Naive thymus-derived CD4-positive, alpha-beta T cell (primary cell): ENCODE results near the gene HNF4A. TPM values are rescaled to one million over a fixed set of nuclear protein-coding genes. Genes with fewer than 3 reads are reported as not detected.

Source experiments
- ATAC-seq: fragments of 150-1000 bp; cut with Tn5 transposase; 2 replicates; pipeline ENCODE4 v1.10.0; 2021; ENCODE audit warnings: mild to moderate bottlenecking, moderate library complexity
- CTCF ChIA-PET: fragments of 350-600 bp; sonication (Branson Sonifier 250); formaldehyde crosslinking; loops from one replicate; lab custom pipeline; 2021; ENCODE audit warnings: antibody characterized with exemption; lab: Charles Lee
- POLR2A ChIA-PET: fragments of 350-600 bp; sonication (Branson Sonifier 250); formaldehyde crosslinking; loops from one replicate; lab custom pipeline; 2021; ENCODE audit warnings: antibody characterized with exemption, inconsistent platforms; lab: Charles Lee
- DNase-seq, 9 donors: peaks; one replicate each; pipeline versions ENCODE4 v3.0.0 to v3.0.0-alpha.2; 2020 to 2022; ENCODE audit warnings: mixed read lengths in 1 of 9
- H3K27ac ChIP-seq: one replicate; pipeline ENCODE4 v1.7.0; 2013; ENCODE audit warnings: mild to moderate bottlenecking, low read depth, low read length, moderate library complexity
- H3K27me3 ChIP-seq, 2 donors: one replicate each; pipeline ENCODE4 v1.7.0; 2013; ENCODE audit warnings: low read length in 2 of 2, mild to moderate bottlenecking in 2 of 2, moderate library complexity in 2 of 2; ENCODE audit not compliant: control insufficient read depth in 2 of 2, insufficient read depth in 2 of 2
- H3K36me3 ChIP-seq, 3 experiments: 1 replicate in 2 of 3; 2 replicates in 1 of 3; pipeline ENCODE4 v1.7.0; 2013; ENCODE audit warnings: low read length in 3 of 3, mild to moderate bottlenecking in 3 of 3, moderate library complexity in 1 of 3; ENCODE audit not compliant: insufficient read depth in 3 of 3, control insufficient read depth in 2 of 3
- H3K4me1 ChIP-seq, 2 donors: one replicate each; pipeline ENCODE4 v1.7.0; 2013; ENCODE audit warnings: low read length in 2 of 2, mild to moderate bottlenecking in 2 of 2, moderate library complexity in 1 of 2; ENCODE audit not compliant: control insufficient read depth in 2 of 2, insufficient read depth in 2 of 2
- H3K4me3 ChIP-seq: 2 replicates; pipeline ENCODE4 v1.7.0; 2013; ENCODE audit warnings: mild to moderate bottlenecking, low read length
- H3K9me3 ChIP-seq, 3 experiments: 1 replicate in 2 of 3; 2 replicates in 1 of 3; pipeline ENCODE4 v1.7.0; 2013; ENCODE audit warnings: low read length in 3 of 3; ENCODE audit not compliant: control insufficient read depth in 2 of 3
- H3K27ac Mint-ChIP-seq, 9 donors: one replicate each; pipeline ENCODE4 v1.8.0; 2020 to 2022; ENCODE audit warnings: mixed read lengths in 9 of 9, mild to moderate bottlenecking in 8 of 9, moderate library complexity in 5 of 9, inconsistent platforms in 2 of 9
- H3K27me3 Mint-ChIP-seq, 5 donors: one replicate each; pipeline ENCODE4 v1.8.0; 2021 to 2022; ENCODE audit warnings: mixed read lengths in 5 of 5, mild to moderate bottlenecking in 1 of 5
- H3K36me3 Mint-ChIP-seq, 5 donors: one replicate each; pipeline ENCODE4 v1.8.0; 2020 to 2022; ENCODE audit warnings: mixed read lengths in 5 of 5, mild to moderate bottlenecking in 3 of 5, inconsistent platforms in 1 of 5
- H3K4me1 Mint-ChIP-seq, 7 donors: one replicate each; pipeline ENCODE4 v1.8.0; 2020 to 2022; ENCODE audit warnings: mixed read lengths in 7 of 7, mild to moderate bottlenecking in 3 of 7, inconsistent platforms in 1 of 7
- H3K4me3 Mint-ChIP-seq, 10 donors: one replicate each; pipeline ENCODE4 v1.8.0; 2020 to 2022; ENCODE audit warnings: mild to moderate bottlenecking in 10 of 10, mixed read lengths in 10 of 10, moderate library complexity in 6 of 10, inconsistent platforms in 2 of 10
- H3K9me3 Mint-ChIP-seq, 11 donors: one replicate each; pipeline ENCODE4 v1.8.0; 2020 to 2022; ENCODE audit warnings: mixed read lengths in 11 of 11, mild to moderate bottlenecking in 4 of 11, inconsistent platforms in 1 of 11, moderate library complexity in 1 of 11
- intact Hi-C, 2 donors: fragments of 100-400 bp; cut with micrococcal nuclease; formaldehyde crosslinking; loops; one replicate each; pipeline ENCODE4 v1.15.1; 2023
- polyA plus RNA-seq, 2 donors: library from polyadenylated mRNA; unstranded; fragments of 300-500 nt; fragmentation: Illumina TruSeq; gene quantifications; one replicate each; pipeline ENCODE4 v1.2.3, GENCODE V29; 2021
- total RNA-seq, 6 experiments: library from RNA in 5 of 6; stranded (reverse) in 5 of 6; gene quantifications; 1 replicate in 5 of 6; 2 replicates in 1 of 6; pipeline ENCODE4 v1.2.3 and lab custom pipeline; 2021 to 2026

The HNF4A gene
- total and polyA plus RNA-seq, 7 experiments from 2014 or later, result not detected

DNA sequence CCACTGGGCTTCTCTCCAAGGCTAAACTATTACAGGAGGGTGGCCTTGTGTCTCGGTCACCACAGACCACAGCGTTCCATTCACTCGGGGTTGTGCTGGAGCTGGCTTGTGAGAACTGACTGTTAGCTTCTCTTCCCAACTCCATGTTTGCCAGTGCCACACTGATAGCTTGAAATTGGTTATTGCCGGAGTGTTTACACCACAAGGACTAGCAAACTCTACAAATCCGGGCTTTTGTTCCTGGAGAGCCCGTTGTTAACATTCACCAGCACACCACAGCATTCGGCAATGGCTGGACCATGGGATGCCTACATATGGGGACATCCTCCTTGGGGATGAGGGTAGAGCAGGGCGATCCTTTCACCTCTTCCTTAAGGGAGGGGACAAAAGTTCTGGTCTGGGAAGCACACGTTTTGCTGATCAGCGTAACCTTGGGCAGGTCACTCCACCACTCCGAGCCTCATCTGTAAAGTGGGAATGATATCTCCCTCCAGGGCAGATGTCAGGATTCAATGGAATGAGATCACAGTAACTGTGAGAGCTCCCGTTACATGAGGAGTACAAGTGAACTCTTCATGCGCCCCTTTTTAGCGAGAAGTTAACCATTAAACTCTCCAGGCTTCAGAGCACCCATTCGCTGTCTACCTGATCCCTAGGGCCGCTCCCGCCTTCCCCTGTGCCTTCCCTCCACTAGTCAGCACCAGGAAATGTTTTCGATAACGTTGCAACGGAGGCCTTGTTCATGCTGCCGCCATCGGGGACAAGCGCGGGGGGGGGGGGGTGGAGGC, 78.4 kb downstream of the HNF4A start:
- no peak for DNase-seq
- Histone ChIP-seq H3K27me3 (no peaks in the 10 kb centered on the region), H3K27ac (no peak overlapping the region), H3K4me1 (no peaks in the 10 kb centered on the region), H3K36me3 (no peaks in the 10 kb centered on the region), H3K4me3 (no peak overlapping the region), H3K9me3 (no peaks in the 10 kb centered on the region)
- H3K4me3 Mint-ChIP-seq, result no peak overlapping the region
- H3K27ac Mint-ChIP-seq, result no peak overlapping the region
- intact Hi-C loops, result no loop called here
- H3K36me3 Mint-ChIP-seq, result no peaks in the 10 kb centered on the region
- ChIA-PET CTCF (no interaction called here), POLR2A (no interaction called here)
- peaks cover 0 to 17% (median 9%) of the 10 kb centered on the region in 5 donors for H3K27me3 Mint-ChIP-seq
- no peak for ATAC-seq
- H3K9me3 Mint-ChIP-seq, result no peaks in the 10 kb centered on the region
- H3K4me1 Mint-ChIP-seq, result no peaks in the 10 kb centered on the region

GRCh38 chr20:44435630-44436335, 80.3 kb downstream of the HNF4A start:
- CTCF ChIA-PET, result interaction anchor here (0.5 kb wide), 1 partner anchor 218 kb away, joined by 3 read pairs; no protein-coding TSS in a partner anchor
- no peak overlapping the region for H3K27ac ChIP-seq
- peak; percentile 71 for ATAC-seq
- no peaks in the 10 kb centered on the region for H3K4me1 ChIP-seq
- H3K4me1 Mint-ChIP-seq, result no peaks in the 10 kb centered on the region
- H3K27me3 Mint-ChIP-seq, result peaks cover 0 to 25% (median 9%) of the 10 kb centered on the region in 5 donors
- H3K4me3 ChIP-seq, result no peak overlapping the region
- intact Hi-C loops, result no loop called here
- no peaks in the 10 kb centered on the region for H3K36me3 ChIP-seq
- POLR2A ChIA-PET, result no interaction called here
- no peak overlapping the region for H3K4me3 Mint-ChIP-seq
- H3K9me3 ChIP-seq, result no peaks in the 10 kb centered on the region
- H3K27ac Mint-ChIP-seq, result no peak overlapping the region
- H3K9me3 Mint-ChIP-seq, result no peaks in the 10 kb centered on the region
- DNase-seq, result no peak
- no peaks in the 10 kb centered on the region for H3K27me3 ChIP-seq
- no peaks in the 10 kb centered on the region for H3K36me3 Mint-ChIP-seq

DNA sequence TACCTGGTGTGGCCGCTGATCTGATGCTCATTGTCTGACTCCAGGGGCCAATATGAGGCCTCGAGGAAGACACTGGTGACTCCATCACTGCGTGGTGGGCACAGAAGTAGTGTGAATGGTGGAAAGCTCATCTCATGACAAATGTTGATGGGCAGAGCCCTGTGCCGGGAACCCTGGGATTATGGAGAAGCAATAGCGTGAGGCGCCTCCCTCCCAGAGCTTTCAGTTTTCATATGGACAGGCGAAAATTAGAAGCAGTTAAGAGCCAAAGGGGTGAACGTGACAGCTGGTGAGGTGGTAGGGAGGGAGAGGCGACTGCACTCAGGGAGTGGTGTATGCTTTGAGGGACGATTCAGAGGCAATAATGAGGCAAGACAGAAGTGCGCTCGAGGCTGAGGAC, 80.9 kb downstream of the HNF4A start:
- Mint-ChIP-seq H3K27ac (no peak overlapping the region), H3K36me3 (no peaks in the 10 kb centered on the region), H3K4me3 (no peak overlapping the region), H3K27me3 (peaks cover 0 to 30% (median 9%) of the 10 kb centered on the region in 5 donors), H3K9me3 (no peaks in the 10 kb centered on the region), H3K4me1 (no peaks in the 10 kb centered on the region)
- no peak for ATAC-seq
- intact Hi-C loops, result no loop called here
- Histone ChIP-seq H3K36me3 (no peaks in the 10 kb centered on the region), H3K27me3 (no peaks in the 10 kb centered on the region), H3K4me1 (no peaks in the 10 kb centered on the region), H3K9me3 (no peaks in the 10 kb centered on the region), H3K4me3 (no peak overlapping the region), H3K27ac (no peak overlapping the region)
- DNase-seq, result no peak
- POLR2A ChIA-PET, result no interaction called here
- CTCF ChIA-PET, result no interaction called here

GRCh38 chr20:44437497-44437896, 82.0 kb downstream of the HNF4A start:
- H3K27me3 ChIP-seq, result no peaks in the 10 kb centered on the region

DNA sequence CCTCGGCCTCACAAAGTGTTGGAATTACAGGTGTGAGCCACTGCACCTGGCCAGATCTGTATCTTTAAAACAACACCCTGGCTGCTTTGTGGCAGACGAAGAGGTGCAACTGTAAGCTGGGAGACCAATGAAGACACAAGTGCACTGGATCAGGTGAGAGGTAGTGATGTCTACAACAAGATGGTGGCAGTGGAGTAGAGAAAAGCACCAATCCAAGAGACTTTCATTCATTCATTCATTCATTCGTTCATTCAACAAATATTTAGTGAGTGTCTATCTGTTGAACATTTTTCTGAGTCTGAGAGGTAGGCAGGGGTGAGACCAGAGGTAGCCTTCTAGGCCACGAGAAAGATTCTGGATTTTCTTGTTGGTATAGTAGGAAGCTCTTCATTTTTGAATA, 83.3 kb downstream of the HNF4A start:
- Histone ChIP-seq H3K27ac (no peak overlapping the region), H3K9me3 (no peaks in the 10 kb centered on the region), H3K4me1 (no peaks in the 10 kb centered on the region), H3K4me3 (no peak overlapping the region), H3K36me3 (no peaks in the 10 kb centered on the region), H3K27me3 (no peaks in the 10 kb centered on the region)
- intact Hi-C loops, result no loop called here
- Mint-ChIP-seq H3K4me1 (no peaks in the 10 kb centered on the region), H3K9me3 (peaks cover 0 to 2% (median 0%) of the 10 kb centered on the region in 11 donors), H3K4me3 (no peak overlapping the region), H3K27me3 (peaks cover 0 to 20% (median 0%) of the 10 kb centered on the region in 5 donors), H3K27ac (no peak overlapping the region), H3K36me3 (no peaks in the 10 kb centered on the region)
- ChIA-PET POLR2A (no interaction called here), CTCF (no interaction called here)
- DNase-seq (no peak), ATAC-seq (no peak)

More at GRCh38 chr20:44437497-44437896, 82.0 kb downstream of the HNF4A start:
- Histone ChIP-seq H3K4me1 (no peaks in the 10 kb centered on the region), H3K9me3 (no peaks in the 10 kb centered on the region), H3K4me3 (no peak overlapping the region), H3K36me3 (no peaks in the 10 kb centered on the region), H3K27ac (no peak overlapping the region)
- CTCF ChIA-PET, result no interaction called here
- ATAC-seq (no peak), DNase-seq (no peak)
- POLR2A ChIA-PET, result no interaction called here
- intact Hi-C loops, result no loop called here
- Mint-ChIP-seq H3K36me3 (no peaks in the 10 kb centered on the region), H3K4me1 (no peaks in the 10 kb centered on the region), H3K27me3 (peaks cover 0 to 26% (median 6%) of the 10 kb centered on the region in 5 donors), H3K27ac (no peak overlapping the region), H3K4me3 (no peak overlapping the region), H3K9me3 (no peaks in the 10 kb centered on the region)

GRCh38 chr20:44439318-44439717, 83.8 kb downstream of the HNF4A start:
- H3K9me3 ChIP-seq, result no peaks in the 10 kb centered on the region
- DNase-seq (no peak), ATAC-seq (no peak)
- H3K4me3 ChIP-seq, result no peak overlapping the region
- Mint-ChIP-seq H3K36me3 (no peaks in the 10 kb centered on the region), H3K4me1 (no peaks in the 10 kb centered on the region), H3K27ac (no peak overlapping the region), H3K9me3 (peaks cover 0 to 2% (median 0%) of the 10 kb centered on the region in 11 donors), H3K4me3 (no peak overlapping the region), H3K27me3 (peaks cover 0 to 20% (median 0%) of the 10 kb centered on the region in 5 donors)
- POLR2A ChIA-PET, result no interaction called here
- no peaks in the 10 kb centered on the region for H3K27me3 ChIP-seq
- intact Hi-C loops, result no loop called here
- no peaks in the 10 kb centered on the region for H3K4me1 ChIP-seq
- CTCF ChIA-PET, result no interaction called here
- no peak overlapping the region for H3K27ac ChIP-seq
- no peaks in the 10 kb centered on the region for H3K36me3 ChIP-seq
